Small intestine (tissue), 7 donors: Measurements from ENCODE around the gene AZIN2. TPM values are rescaled to one million over a fixed set of nuclear protein-coding genes. Genes with fewer than 3 reads are reported as not detected.
A peak's percentile ranks its signal among the peaks of the same experiment; 100 is the strongest.

Experiments
- DNase-seq, 2 donors: peaks; one replicate each; pipeline versions ENCODE4 v3.0.0 to v3.0.0-alpha.2; 2013
- FAIRE-seq: peaks from 2 replicates; lab custom pipeline; 2012; peaks lifted over from hg19 to GRCh38; lab: Jason Lieb, UNC
- H3K27ac ChIP-seq, 3 donors: one replicate each; pipeline ENCODE4 v1.5.1; 2013; ENCODE audit warnings: low read length in 2 of 3, mild to moderate bottlenecking in 2 of 3, control low read depth in 1 of 3, inconsistent platforms in 1 of 3, low read depth in 1 of 3, moderate library complexity in 1 of 3
- H3K27me3 ChIP-seq, 3 donors: one replicate each; pipeline ENCODE4 v1.6.1; 2013; ENCODE audit warnings: low read length in 3 of 3, inconsistent platforms in 1 of 3; ENCODE audit not compliant: control insufficient read depth in 3 of 3, insufficient read depth in 3 of 3
- H3K36me3 ChIP-seq, 3 donors: one replicate each; pipeline ENCODE4 v1.6.1; 2013; ENCODE audit warnings: low read length in 3 of 3, inconsistent platforms in 1 of 3, low read depth in 1 of 3, mild to moderate bottlenecking in 1 of 3, moderate library complexity in 1 of 3; ENCODE audit not compliant: control insufficient read depth in 3 of 3, insufficient read depth in 2 of 3
- H3K4me1 ChIP-seq, 3 donors: one replicate each; pipeline ENCODE4 v1.6.1; 2013; ENCODE audit warnings: low read length in 2 of 3, inconsistent platforms in 1 of 3, low read depth in 1 of 3, mild to moderate bottlenecking in 1 of 3, moderate library complexity in 1 of 3; ENCODE audit not compliant: control insufficient read depth in 3 of 3, insufficient read depth in 2 of 3
- H3K4me3 ChIP-seq, 3 donors: one replicate each; pipeline ENCODE4 v1.5.1; 2013; ENCODE audit warnings: low read length in 3 of 3, control low read depth in 1 of 3, inconsistent platforms in 1 of 3, low read depth in 1 of 3, mild to moderate bottlenecking in 1 of 3, moderate library complexity in 1 of 3
- H3K9me3 ChIP-seq, 2 donors: one replicate each; pipeline ENCODE4 v1.6.1; 2013; ENCODE audit warnings: low read depth in 1 of 2, low read length in 1 of 2; ENCODE audit not compliant: control insufficient read depth in 2 of 2, insufficient read depth in 1 of 2
- WGBS, 3 donors: extraction: QIAGEN DNeasy Blood & Tissue Kit; methylation state at CpG; one replicate each; pipeline ENCODE4 v1.1.7; 2013; 5-methylcytosine and 5-hydroxymethylcytosine counted together
- polyA plus RNA-seq, 4 donors: library from polyadenylated mRNA; stranded (reverse) in 3 of 4; unstranded in 1 of 4; fragments of 200-250 nt in 3 of 4; fragments of 120-200 nt in 1 of 4; gene quantifications; one replicate each; pipeline versions ENCODE4 v1.2.1 to v1.2.3, GENCODE V29; 2013
- donor health status: healthy with polysubstance abuse.
- donor health status: control.
- donor health status: control.
- donor health status: Bipolar disorder and iron deficiency.
- donor health status: healthy.

The AZIN2 gene
- polyA plus RNA-seq, 4 donors: 1.1 to 1.6 (median 1.5) TPM; not detected in 1

DNA sequence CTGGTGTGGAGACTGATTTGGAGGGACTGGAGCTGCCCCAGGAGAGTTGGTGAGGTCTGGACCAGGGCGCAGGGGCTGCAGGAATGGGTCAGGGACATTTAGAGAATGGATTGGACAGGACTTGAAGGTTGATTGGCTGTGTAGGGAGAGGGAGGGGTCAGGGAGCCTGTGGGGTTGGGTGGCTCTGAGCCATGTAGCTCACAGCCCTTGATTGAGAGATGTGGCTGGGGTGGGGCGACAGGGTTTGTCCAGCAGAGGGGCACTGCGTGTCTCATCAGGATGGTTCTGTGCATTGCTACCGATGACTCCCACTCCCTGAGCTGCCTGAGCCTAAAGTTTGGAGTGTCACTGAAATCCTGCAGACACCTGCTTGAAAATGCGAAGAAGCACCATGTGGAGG, 12.1 kb downstream of the AZIN2 start:
- Histone ChIP-seq H3K36me3 (no peaks in the 10 kb centered on the region), H3K27ac (no peak overlapping the region), H3K4me3 (no peak overlapping the region), H3K27me3 (no peaks in the 10 kb centered on the region), H3K9me3 (no peaks in the 10 kb centered on the region), H3K4me1 (no peaks in the 10 kb centered on the region)
- FAIRE-seq (no peak), DNase-seq (no peak)
- WGBS, 3 donors: 84 to 94% (median 89%) methylated on average over 5 of the region's 5 CpGs

GRCh38 chr1:33094486-33094885, 13.5 kb downstream of the AZIN2 start:
- no peaks in the 10 kb centered on the region for H3K4me1 ChIP-seq
- H3K4me3 ChIP-seq: no peak overlapping the region
- DNase-seq (no peak), FAIRE-seq (no peak)
- no peaks in the 10 kb centered on the region for H3K9me3 ChIP-seq
- H3K27ac ChIP-seq: no peak overlapping the region
- no peaks in the 10 kb centered on the region for H3K36me3 ChIP-seq
- H3K27me3 ChIP-seq: no peaks in the 10 kb centered on the region
- WGBS, 3 donors: 92% methylated on average over 11 of the region's 11 CpGs

GRCh38 chr1:33094971-33095604, 14.1 kb downstream of the AZIN2 start:
- Histone ChIP-seq H3K4me3 (no peak overlapping the region), H3K36me3 (no peaks in the 10 kb centered on the region), H3K9me3 (no peaks in the 10 kb centered on the region), H3K27me3 (no peaks in the 10 kb centered on the region), H3K27ac (no peak overlapping the region), H3K4me1 (no peaks in the 10 kb centered on the region)
- no peak for FAIRE-seq
- peak; percentile 63 to 80 for DNase-seq
- 11 to 21% (median 18%) methylated on average over 10 of the region's 10 CpGs for WGBS, 3 donors

DNA sequence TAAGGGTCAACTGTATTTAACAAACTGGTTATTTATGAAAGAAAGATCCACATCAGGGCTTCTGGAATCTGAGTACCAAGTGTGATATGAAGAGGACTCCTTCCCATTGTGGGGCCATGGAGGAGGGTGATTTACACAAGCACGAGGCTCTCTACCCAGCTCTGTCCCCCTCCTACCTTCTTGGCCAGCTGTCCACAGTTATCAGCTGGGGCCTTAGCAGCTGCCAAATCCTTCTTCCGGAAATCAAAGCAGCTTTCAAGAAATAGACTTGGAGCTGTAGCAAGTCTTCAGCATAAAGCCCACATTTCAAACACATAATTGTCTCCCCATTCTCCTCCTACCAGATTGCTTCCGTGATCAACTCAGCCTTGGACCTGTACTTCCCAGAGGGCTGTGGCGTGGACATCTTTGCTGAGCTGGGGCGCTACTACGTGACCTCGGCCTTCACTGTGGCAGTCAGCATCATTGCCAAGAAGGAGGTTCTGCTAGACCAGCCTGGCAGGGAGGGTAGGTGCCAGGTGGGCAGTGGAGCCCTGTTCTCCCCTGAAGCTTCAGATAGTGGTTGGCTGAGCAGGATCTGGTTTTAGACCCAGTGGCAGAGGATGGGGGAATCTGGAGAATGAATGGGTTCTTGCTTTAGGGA, 15.5 kb downstream of the AZIN2 start:
- FAIRE-seq (no peak), DNase-seq (no peak)
- WGBS, 3 donors: 75 to 80% (median 78%) methylated on average over 7 of the region's 7 CpGs
- Histone ChIP-seq H3K4me1 (no peaks in the 10 kb centered on the region), H3K9me3 (no peaks in the 10 kb centered on the region), H3K4me3 (no peak overlapping the region), H3K36me3 (no peaks in the 10 kb centered on the region), H3K27ac (no peak overlapping the region), H3K27me3 (no peaks in the 10 kb centered on the region)

GRCh38 chr1:33097137-33097611, 16.2 kb downstream of the AZIN2 start:
- DNase-seq: no peak

DNA sequence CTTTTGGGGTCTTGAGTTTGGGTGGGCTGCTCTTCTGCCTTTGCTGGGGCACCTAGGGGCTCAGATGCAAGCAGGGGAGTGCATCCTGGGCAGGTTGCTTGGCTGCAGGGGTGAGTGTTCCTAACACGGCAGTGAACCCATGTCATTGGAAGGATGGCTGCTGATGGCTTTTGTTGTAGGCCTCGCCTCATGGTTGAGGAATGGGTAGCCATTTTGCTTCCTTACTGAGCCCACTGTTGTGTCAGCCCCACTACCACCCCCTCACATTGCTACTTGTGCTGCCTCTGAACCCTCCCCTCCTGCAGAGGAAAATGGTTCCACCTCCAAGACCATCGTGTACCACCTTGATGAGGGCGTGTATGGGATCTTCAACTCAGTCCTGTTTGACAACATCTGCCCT, 16.8 kb downstream of the AZIN2 start:
- DNase-seq (no peak), FAIRE-seq (no peak)
- no peak overlapping the region for H3K4me3 ChIP-seq
- H3K27me3 ChIP-seq: no peaks in the 10 kb centered on the region
- no peaks in the 10 kb centered on the region for H3K9me3 ChIP-seq
- no peaks in the 10 kb centered on the region for H3K4me1 ChIP-seq
- WGBS, 3 donors: 91 to 96% (median 95%) methylated on average over 4 of the region's 4 CpGs
- no peak overlapping the region for H3K27ac ChIP-seq
- no peaks in the 10 kb centered on the region for H3K36me3 ChIP-seq

More at GRCh38 chr1:33097137-33097611, 16.2 kb downstream of the AZIN2 start:
- Histone ChIP-seq H3K4me1 (no peaks in the 10 kb centered on the region), H3K27ac (no peak overlapping the region), H3K36me3 (no peaks in the 10 kb centered on the region), H3K9me3 (no peaks in the 10 kb centered on the region), H3K4me3 (no peak overlapping the region), H3K27me3 (no peaks in the 10 kb centered on the region)
- FAIRE-seq: no peak
- WGBS, 3 donors: 91 to 96% (median 93%) methylated on average over 3 of the region's 3 CpGs

GRCh38 chr1:33098371-33098770, 17.4 kb downstream of the AZIN2 start:
- no peaks in the 10 kb centered on the region for H3K36me3 ChIP-seq
- no peaks in the 10 kb centered on the region for H3K9me3 ChIP-seq
- no peaks in the 10 kb centered on the region for H3K27me3 ChIP-seq
- no peak for FAIRE-seq
- peak overlapping the region in 1 of 3 donors; percentile 82 for H3K27ac ChIP-seq
- DNase-seq: peak in 1 of 2 donors; percentile 37
- no peaks in the 10 kb centered on the region for H3K4me1 ChIP-seq
- no peak overlapping the region for H3K4me3 ChIP-seq

DNA sequence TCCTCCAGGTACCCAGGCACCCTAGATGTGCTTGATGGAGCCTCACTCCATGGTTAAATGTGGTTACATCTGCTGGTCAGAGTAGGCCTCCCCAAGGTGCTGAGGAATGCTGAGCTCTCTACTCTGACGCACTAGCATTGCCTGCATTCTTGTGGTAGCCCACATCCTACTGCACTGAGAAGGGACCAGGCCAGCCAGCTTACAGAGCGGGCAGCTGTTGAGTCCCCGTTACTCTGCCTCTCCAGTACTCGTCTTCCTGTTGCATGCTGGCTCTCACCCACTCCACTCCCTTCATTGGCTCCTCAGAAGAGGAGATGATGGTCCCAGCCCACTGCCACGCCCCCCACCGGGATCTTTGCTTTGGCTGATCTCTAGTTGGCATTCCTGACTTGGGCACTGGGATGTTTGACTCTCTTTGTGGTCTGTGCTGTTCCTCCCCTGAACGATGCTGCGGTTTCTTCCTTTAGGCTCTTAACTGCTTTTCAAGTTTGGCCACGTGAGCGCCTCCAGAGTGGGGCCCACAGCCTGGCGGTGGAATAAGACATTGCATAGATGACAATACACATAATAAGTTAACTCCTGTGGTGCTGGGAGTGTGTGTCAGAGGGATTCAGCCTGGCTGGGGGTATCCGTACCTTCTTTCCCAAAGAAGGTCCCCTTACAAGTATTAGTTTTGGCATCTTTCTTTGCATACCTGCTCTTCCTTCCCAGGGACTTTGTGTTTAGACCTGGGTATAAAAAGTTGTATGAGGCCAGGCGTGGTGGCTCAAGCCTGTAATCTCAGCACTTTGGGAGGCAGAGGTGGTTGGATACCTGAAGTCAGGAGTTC, 18.6 kb downstream of the AZIN2 start:
- no peaks in the 10 kb centered on the region for H3K27me3 ChIP-seq
- H3K27ac ChIP-seq: peak overlapping the region; percentile 40 to 82 (median 46)
- FAIRE-seq: no peak
- peak; percentile 43 to 67 for DNase-seq
- no peaks in the 10 kb centered on the region for H3K9me3 ChIP-seq
- no peaks in the 10 kb centered on the region for H3K36me3 ChIP-seq
- H3K4me1 ChIP-seq: no peaks in the 10 kb centered on the region
- 57 to 79% (median 60%) methylated on average over 13 of the region's 13 CpGs for WGBS, 3 donors
- H3K4me3 ChIP-seq: no peak overlapping the region
